Muscle layer of duodenum (tissue), 2 donors: ENCODE measurements around the gene ELFN2.
"Not testable (repeated sequence)": the region's sequence is repeated elsewhere in the genome, so short reads cannot be mapped to it uniquely, and the experiment has no call there.

ENCODE experiments used
- H3K27ac ChIP-seq: one replicate; pipeline ENCODE4 v1.7.0; 2013; ENCODE audit warnings: mild to moderate bottlenecking, low read length
- H3K27me3 ChIP-seq: one replicate; pipeline ENCODE4 v1.7.0; 2013; ENCODE audit warnings: low read depth, mild to moderate bottlenecking, control low read depth, low read length
- H3K36me3 ChIP-seq, 2 donors: one replicate each; pipeline ENCODE4 v1.7.0; 2013; ENCODE audit warnings: low read length in 2 of 2, control low read depth in 1 of 2, mild to moderate bottlenecking in 1 of 2; ENCODE audit not compliant: insufficient read depth in 2 of 2, control insufficient read depth in 1 of 2
- H3K4me1 ChIP-seq, 2 donors: one replicate each; pipeline ENCODE4 v1.7.0; 2013; ENCODE audit warnings: low read length in 2 of 2, mild to moderate bottlenecking in 2 of 2, control low read depth in 1 of 2, moderate library complexity in 1 of 2; ENCODE audit not compliant: insufficient read depth in 2 of 2, control insufficient read depth in 1 of 2
- H3K4me3 ChIP-seq, 2 donors: one replicate each; pipeline ENCODE4 v1.7.0; 2013; ENCODE audit warnings: low read length in 2 of 2, low read depth in 1 of 2, mild to moderate bottlenecking in 1 of 2
- H3K9me3 ChIP-seq, 2 donors: one replicate each; pipeline ENCODE4 v1.7.0; 2013; ENCODE audit warnings: low read length in 2 of 2, control low read depth in 1 of 2, mild to moderate bottlenecking in 1 of 2; ENCODE audit not compliant: control insufficient read depth in 1 of 2
- donor health status: healthy.

The ELFN2 gene

DNA sequence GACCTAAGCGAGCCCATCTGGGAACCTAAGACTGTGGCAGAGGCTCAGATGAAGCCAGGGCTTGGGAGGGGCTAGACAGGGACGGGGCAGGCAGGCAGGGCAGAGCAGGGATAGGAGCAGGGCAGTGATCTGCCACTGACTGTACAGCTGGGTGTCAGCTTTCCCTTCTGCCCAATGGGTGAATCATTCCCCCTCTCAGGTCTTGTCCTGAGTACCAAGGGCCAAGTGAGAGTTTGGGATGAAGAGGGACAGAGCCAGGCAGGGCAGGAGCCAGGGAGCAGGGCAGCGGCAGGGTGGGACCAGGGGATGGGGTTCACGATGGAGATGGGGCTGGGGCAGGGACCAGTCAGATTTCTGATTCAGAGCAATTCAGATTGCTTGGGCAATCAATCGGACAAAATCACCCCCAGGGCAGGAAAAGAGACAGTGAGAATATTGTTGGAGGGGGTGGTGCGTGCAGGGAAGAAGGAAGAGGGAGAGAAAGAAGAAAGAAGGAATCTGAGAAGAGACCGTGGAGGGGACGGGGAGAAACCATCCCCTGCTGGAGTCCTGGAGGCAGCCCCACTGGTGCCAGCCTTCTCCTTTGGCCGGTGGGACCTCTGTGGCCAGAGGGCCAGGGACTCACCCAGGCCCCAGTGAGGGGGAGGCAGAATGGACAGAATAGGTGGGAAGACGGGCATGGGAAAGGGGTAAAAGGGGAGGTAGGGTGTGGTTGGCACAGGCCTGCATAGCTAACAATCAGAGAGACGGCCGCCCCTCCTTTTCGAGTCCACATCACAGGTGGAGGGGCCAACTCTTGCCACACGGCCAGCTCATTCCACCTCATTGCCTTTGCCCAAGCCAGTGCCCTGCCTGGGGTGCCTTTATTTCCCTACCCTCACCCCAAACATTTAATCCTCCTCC lies 97.8 kb downstream of the ELFN2 start:
- Histone ChIP-seq H3K27me3 (peaks cover 40% of the 10 kb centered on the region), H3K27ac (no peak overlapping the region), H3K9me3 (no peaks in the 10 kb centered on the region), H3K4me1 (peaks cover 0 to 4% of the 10 kb centered on the region in 2 donors), H3K36me3 (no peaks in the 10 kb centered on the region), H3K4me3 (no peak overlapping the region)

DNA sequence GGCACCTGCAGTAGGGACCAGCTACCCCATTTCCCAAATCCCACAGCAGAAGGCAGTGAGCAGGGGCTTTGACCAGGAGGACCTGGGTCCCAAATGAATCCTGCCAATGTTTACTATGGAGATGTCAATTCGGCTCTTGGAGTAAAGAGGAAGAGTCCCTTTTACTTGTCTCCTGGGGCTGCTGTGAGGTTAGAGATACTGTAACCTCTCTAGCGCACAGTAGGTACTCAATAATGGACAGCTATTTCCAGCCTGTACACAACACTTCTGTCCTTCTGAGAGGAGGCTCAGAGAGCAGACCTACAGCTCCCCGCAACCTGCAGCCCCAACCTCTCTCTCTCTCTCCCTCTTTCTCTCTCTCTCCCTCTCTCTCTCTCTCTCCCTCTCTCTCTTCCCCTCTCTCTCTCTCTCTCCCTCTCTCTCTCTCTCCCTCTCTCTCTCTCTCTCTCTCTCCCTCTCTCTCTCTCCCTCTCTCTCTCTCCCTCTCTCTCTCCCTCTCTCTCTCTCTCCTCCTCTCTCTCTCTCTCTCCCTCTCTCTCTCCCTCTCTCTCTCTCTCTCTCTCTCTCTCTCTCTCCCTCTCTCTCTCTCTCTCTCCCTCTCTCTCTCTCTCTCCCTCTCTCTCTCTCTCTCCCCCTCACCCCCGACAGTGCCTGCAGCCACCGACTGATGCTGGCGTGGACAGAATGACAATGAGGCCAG lies 98.6 kb downstream of the ELFN2 start:
- H3K4me1 ChIP-seq, H3K4me3 ChIP-seq, H3K9me3 ChIP-seq, H3K27ac ChIP-seq, H3K36me3 ChIP-seq: not testable (repeated sequence)
- peaks cover 37% of the 10 kb centered on the region for H3K27me3 ChIP-seq

DNA sequence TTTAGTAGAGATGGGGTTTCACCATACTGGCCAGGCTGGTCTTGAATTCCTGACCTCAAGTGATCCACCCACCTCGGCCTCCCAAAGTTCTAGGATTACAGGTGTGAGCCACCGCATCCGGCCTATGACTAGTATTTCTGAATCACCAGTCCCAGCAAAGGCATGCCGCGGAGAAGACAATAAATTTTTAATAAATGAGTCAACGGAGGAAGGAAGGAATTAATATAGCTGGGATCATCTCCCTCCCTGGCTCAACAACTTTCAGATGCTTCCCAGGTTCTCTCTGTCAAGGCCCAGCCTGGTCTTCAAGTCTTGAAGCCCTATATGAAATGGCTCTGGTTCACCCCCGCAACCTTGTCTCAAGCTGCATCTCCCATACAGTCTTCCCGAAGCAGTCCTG lies 99.3 kb downstream of the ELFN2 start:
- H3K9me3 ChIP-seq: no peaks in the 10 kb centered on the region
- H3K4me1 ChIP-seq: peaks cover 0 to 4% of the 10 kb centered on the region in 2 donors
- peaks cover 33% of the 10 kb centered on the region for H3K27me3 ChIP-seq
- no peak overlapping the region for H3K27ac ChIP-seq
- H3K4me3 ChIP-seq: no peak overlapping the region
- no peaks in the 10 kb centered on the region for H3K36me3 ChIP-seq

- Histone ChIP-seq H3K27ac (no peak overlapping the region), H3K4me3 (no peak overlapping the region), H3K4me1 (peaks cover 0 to 4% of the 10 kb centered on the region in 2 donors), H3K9me3 (no peaks in the 10 kb centered on the region), H3K27me3 (peaks cover 21% of the 10 kb centered on the region), H3K36me3 (no peaks in the 10 kb centered on the region)
Measured at GRCh38 chr22:37326726-37327125, 100.6 kb downstream of the ELFN2 start.

- no peak overlapping the region for H3K4me3 ChIP-seq
- H3K27me3 ChIP-seq: peaks cover 9% of the 10 kb centered on the region
- peaks cover 0 to 4% of the 10 kb centered on the region in 2 donors for H3K4me1 ChIP-seq
- no peaks in the 10 kb centered on the region for H3K9me3 ChIP-seq
- H3K27ac ChIP-seq: no peak overlapping the region
- no peaks in the 10 kb centered on the region for H3K36me3 ChIP-seq
Measured at GRCh38 chr22:37325039-37325395, 102.3 kb downstream of the ELFN2 start.

DNA sequence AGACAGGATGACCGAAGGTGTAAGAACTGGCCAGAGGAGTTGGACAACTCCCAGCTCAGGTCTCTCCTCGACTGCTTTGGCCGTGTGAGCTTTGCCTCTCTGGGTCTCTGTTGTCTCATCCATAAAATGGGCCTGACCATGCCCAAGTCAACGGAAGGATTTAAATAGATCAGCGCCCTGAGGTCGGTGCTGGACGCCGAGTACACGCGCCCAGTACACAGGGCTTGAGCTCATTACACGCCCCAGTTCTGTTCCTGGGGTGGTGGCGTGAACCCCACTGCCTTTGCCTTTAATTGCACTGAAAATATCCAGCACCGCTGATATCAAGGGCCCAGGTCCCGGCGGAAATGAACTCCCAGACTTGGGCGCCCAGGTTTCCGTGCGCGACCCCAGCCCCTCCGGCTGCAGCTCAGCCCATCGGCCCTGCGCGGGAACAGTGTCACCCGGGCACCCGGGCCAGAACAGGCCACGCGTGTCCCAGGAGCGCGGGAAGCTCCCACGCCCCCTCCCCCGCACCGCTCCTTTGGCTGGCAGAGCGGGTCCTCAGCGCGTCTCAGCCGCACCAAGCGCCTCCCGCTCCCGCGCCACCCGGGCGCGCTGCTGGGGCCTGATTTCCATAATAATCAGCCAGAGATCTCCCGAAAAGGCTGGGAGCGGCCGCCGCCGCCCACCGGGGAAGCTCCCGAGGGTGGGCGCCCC lies 102.8 kb downstream of the ELFN2 start:
- no peak overlapping the region for H3K4me3 ChIP-seq
- H3K27ac ChIP-seq: no peak overlapping the region
- H3K9me3 ChIP-seq: no peaks in the 10 kb centered on the region
- H3K27me3 ChIP-seq: peaks cover 8% of the 10 kb centered on the region
- H3K4me1 ChIP-seq: peaks cover 0 to 4% of the 10 kb centered on the region in 2 donors
- no peaks in the 10 kb centered on the region for H3K36me3 ChIP-seq

- Histone ChIP-seq H3K4me3 (no peak overlapping the region), H3K27me3 (peaks cover 8% of the 10 kb centered on the region), H3K9me3 (no peaks in the 10 kb centered on the region), H3K4me1 (peaks cover 0 to 4% of the 10 kb centered on the region in 2 donors), H3K27ac (no peak overlapping the region), H3K36me3 (no peaks in the 10 kb centered on the region)
Measured at GRCh38 chr22:37320726-37321677, 106.3 kb downstream of the ELFN2 start.

- Histone ChIP-seq H3K9me3 (no peaks in the 10 kb centered on the region), H3K36me3 (no peaks in the 10 kb centered on the region), H3K4me1 (peaks cover 0 to under 1% of the 10 kb centered on the region in 2 donors), H3K4me3 (no peak overlapping the region), H3K27me3 (peaks cover 4% of the 10 kb centered on the region), H3K27ac (no peak overlapping the region)
Measured at GRCh38 chr22:37319469-37319868, 107.8 kb downstream of the ELFN2 start.

DNA sequence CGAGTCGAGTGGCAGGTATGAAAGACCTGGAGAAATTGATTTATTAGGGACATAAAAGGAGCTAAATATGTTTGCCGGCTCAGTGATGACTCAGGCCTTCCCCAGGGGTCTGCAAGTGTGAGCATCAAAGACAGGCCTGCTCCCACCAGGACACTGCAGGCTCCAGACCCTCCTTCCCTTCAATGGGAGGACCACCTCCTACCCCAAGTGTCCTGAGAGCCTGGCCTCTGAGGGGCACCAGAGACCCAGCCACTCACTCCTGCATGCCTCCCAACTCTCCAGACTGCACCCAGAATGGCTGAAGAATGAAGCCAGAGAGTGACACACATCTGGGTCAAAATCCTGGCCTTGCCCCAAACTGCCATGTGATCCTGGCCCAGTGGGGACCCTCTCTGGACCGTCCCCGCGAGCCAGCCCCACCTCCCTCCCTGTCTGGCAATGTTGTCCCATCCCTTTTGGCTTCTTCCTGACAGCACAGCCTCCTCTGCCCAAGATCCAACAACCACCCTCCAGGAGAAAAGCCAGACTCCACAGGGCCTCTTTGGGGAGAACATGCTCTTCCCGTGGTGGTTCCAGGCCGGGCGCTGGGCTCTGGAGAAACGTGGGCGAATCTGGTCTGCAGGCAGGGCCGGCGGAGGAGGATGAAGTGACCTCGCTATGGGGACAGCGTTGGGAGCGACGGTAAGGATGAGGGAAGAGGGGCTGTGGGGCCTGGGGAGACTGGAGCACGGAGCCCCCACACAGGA lies 108.7 kb downstream of the ELFN2 start:
- no peak overlapping the region for H3K4me3 ChIP-seq
- no peaks in the 10 kb centered on the region for H3K9me3 ChIP-seq
- H3K4me1 ChIP-seq: no peaks in the 10 kb centered on the region
- H3K27me3 ChIP-seq: no peaks in the 10 kb centered on the region
- H3K27ac ChIP-seq: no peak overlapping the region
- no peaks in the 10 kb centered on the region for H3K36me3 ChIP-seq
